Hindlimb muscle (tissue), 1 donor: ENCODE measurements around the gene LENG1. TPM values are rescaled to one million over a fixed set of nuclear protein-coding genes. Genes with fewer than 3 reads are reported as not detected.

Experiments used
- DNase-seq: peaks from one replicate; pipeline ENCODE4 v3.0.0-alpha.2; 2013
- polyA plus RNA-seq: library from polyadenylated mRNA; unstranded; fragments of 120-200 nt; gene quantifications from one replicate; pipeline ENCODE4 v1.2.1, GENCODE V29; 2013; ENCODE audit not compliant: insufficient read length

LENG1 gene
- polyA plus RNA-seq, 1 donor = 11.1 TPM

DNA sequence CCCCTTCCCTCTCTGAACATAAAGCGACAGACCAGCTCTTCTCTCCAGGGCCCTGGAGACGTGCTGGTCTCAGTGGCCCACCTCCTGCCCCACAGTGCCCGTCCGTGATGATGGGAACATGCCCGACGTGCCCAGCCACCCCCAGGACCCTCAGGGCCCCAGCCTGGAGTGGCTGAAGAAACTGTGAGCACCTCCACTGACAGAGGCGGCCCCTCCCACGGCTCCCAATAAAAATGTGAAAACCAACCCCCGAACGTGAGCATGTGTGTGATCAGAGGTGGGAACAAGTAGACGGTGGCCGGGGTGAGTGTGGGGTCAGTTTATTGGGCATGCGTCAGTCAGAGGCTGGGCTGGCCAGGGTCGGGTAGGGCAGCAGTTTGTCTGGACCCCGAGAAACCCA, 52.8 kb downstream of the LENG1 start:
- no peak for DNase-seq

DNA sequence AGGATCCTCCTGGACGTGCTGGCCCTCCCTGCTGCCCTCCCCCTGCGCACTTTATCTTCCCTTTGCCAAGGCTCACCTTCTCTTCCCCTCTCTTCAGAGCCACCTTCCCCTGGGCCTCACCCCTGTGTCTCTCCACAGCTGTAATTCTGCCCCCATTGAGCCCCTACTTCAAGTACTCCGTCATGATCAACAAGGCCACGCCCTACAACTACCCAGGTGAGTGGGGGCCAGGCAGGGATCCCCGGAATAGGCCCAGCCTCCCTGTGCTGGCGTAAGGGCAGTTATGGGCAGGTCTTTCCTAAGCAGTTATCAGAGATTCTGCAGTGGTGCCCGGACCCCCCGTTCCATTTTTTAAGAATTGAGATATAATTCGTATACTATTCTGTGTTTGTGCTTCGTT, 53.7 kb downstream of the LENG1 start:
- no peak for DNase-seq

Other genes starting within 250 kb of the LENG1 start
- 1.1 TPM for gene CACNG8, start 196.8 kb downstream of the LENG1 start, polyA plus RNA-seq
- gene CACNG6, start 168.1 kb downstream of the LENG1 start, polyA plus RNA-seq = 27.6 TPM
- not detected for gene VSTM1, start 95.8 kb downstream of the LENG1 start, polyA plus RNA-seq
- gene TARM1, start 78.4 kb downstream of the LENG1 start, polyA plus RNA-seq = not detected
- 0.65 TPM for gene OSCAR, start 58.9 kb downstream of the LENG1 start, polyA plus RNA-seq
- 112 TPM for gene NDUFA3, start 56.9 kb downstream of the LENG1 start, polyA plus RNA-seq
- gene TFPT, start 44.1 kb downstream of the LENG1 start, polyA plus RNA-seq = 16.7 TPM
- 55.9 TPM for gene PRPF31, start 44.0 kb downstream of the LENG1 start, polyA plus RNA-seq
- 37.7 TPM for gene CNOT3, start 22.0 kb downstream of the LENG1 start, polyA plus RNA-seq
- gene TMC4, start 13.4 kb upstream of the LENG1 start, polyA plus RNA-seq = 5.7 TPM
- gene MBOAT7, start 29.9 kb upstream of the LENG1 start, polyA plus RNA-seq = 28.9 TPM
- gene TSEN34, start 31.6 kb upstream of the LENG1 start, polyA plus RNA-seq = 35.0 TPM
- 2,238 TPM for gene RPS9, start 41.1 kb upstream of the LENG1 start, polyA plus RNA-seq
- 3.8 TPM for gene LILRB3, start 63.3 kb upstream of the LENG1 start, polyA plus RNA-seq
- gene LILRA6, start 83.1 kb upstream of the LENG1 start, polyA plus RNA-seq = 2.0 TPM
- gene LILRB5, start 97.6 kb upstream of the LENG1 start, polyA plus RNA-seq = 7.1 TPM
- gene LILRB2, start 121.4 kb upstream of the LENG1 start, polyA plus RNA-seq = 2.7 TPM
- 0.56 TPM for gene LILRA5, start 153.4 kb upstream of the LENG1 start, polyA plus RNA-seq
- gene LILRA4, start 179.4 kb upstream of the LENG1 start, polyA plus RNA-seq = 0.14 TPM
- 10.0 TPM for gene LAIR1, start 205.2 kb upstream of the LENG1 start, polyA plus RNA-seq